Panc1 (cell line): ENCODE data around the gene ZMIZ2. TPM values are rescaled to one million over a fixed set of nuclear protein-coding genes. Genes with fewer than 3 reads are reported as not detected.

Experiments
- ATAC-seq: fragments of 200-7000 bp; cut with Tn5 transposase; 2 replicates; pipeline ENCODE4 v1.9.1; 2020; ENCODE audit warnings: mild to moderate bottlenecking, moderate library complexity
- BruUV-seq: library from RNA; stranded (reverse); fragments of 400-500 nt; replicated peaks from 2 replicates; lab custom pipeline; 2021; lab: Mats Ljungman, UMichigan
- CTCF ChIA-PET: fragments of 300-600 bp; sonication (Branson Sonifier 250); formaldehyde crosslinking; loops from one replicate; lab custom pipeline; 2022; ENCODE audit warnings: antibody characterized with exemption; lab: Charles Lee
- POLR2A ChIA-PET: fragments of 300-600 bp; sonication (Branson Sonifier 250); formaldehyde crosslinking; loops from one replicate; lab custom pipeline; 2022; ENCODE audit warnings: antibody characterized with exemption; lab: Charles Lee
- DNase-seq: peaks from one replicate; pipeline ENCODE4 v3.0.0-alpha.2; 2010; ENCODE audit warnings: low read depth, low spot score
- H3K27ac ChIP-seq: 2 replicates; pipeline ENCODE4 v1.5.1; 2011; ENCODE audit warnings: mild to moderate bottlenecking, low read length, inconsistent platforms
- H3K27me3 ChIP-seq: fragments of 200-500 bp; sonication (Bioruptor generic); 2 replicates; pipeline ENCODE4 v1.6.0; 2014; ENCODE audit warnings: low read length, inconsistent platforms; ENCODE audit not compliant: control insufficient read depth, insufficient read depth
- H3K36me3 ChIP-seq: fragments of 200-500 bp; sonication (Bioruptor generic); 2 replicates; pipeline ENCODE4 v1.5.1; 2014; ENCODE audit warnings: inconsistent platforms, mild to moderate bottlenecking, low read length, moderate library complexity; ENCODE audit not compliant: control insufficient read depth, insufficient read depth
- H3K4me1 ChIP-seq: 2 replicates; pipeline ENCODE4 v1.5.1; 2011; ENCODE audit warnings: inconsistent platforms, mild to moderate bottlenecking, low read length, moderate library complexity; ENCODE audit not compliant: control insufficient read depth, insufficient read depth
- H3K4me3 ChIP-seq, 2 experiments: 2 replicates each; pipeline ENCODE4 v1.5.1; 2011 to 2012; ENCODE audit warnings: low read depth in 2 of 2, low read length in 2 of 2, mild to moderate bottlenecking in 2 of 2, inconsistent platforms in 1 of 2, moderate library complexity in 1 of 2
- H3K9me3 ChIP-seq: fragments of 200-500 bp; sonication (Bioruptor generic); 2 replicates; pipeline ENCODE4 v1.5.1; 2014; ENCODE audit warnings: low read depth, mild to moderate bottlenecking, inconsistent platforms, low read length, moderate library complexity; ENCODE audit not compliant: control insufficient read depth, insufficient read depth
- CTCF ChIP-seq: fragments of 450-650 bp; IDR thresholded peaks from 2 replicates; pipeline ENCODE4 v1.5.1; 2017; ENCODE audit warnings: mild to moderate bottlenecking
- POLR2AphosphoS5 ChIP-seq: IDR thresholded peaks from 2 replicates; pipeline ENCODE4 v1.6.1; 2012; ENCODE audit warnings: mild to moderate bottlenecking, low read depth, low read length, moderate library complexity
- REST ChIP-seq, 2 experiments: IDR thresholded peaks; 2 replicates each; pipeline ENCODE4 v1.6.1; 2011 to 2012; ENCODE audit warnings: low read depth in 2 of 2, control low read depth in 1 of 2, low read length in 1 of 2, mild to moderate bottlenecking in 1 of 2, moderate library complexity in 1 of 2; ENCODE audit not compliant: insufficient read depth in 1 of 2
- SIN3A ChIP-seq: IDR thresholded peaks from 2 replicates; pipeline ENCODE4 v1.6.1; 2012; ENCODE audit warnings: low read depth, mild to moderate bottlenecking, low read length, moderate library complexity, borderline replicate concordance; ENCODE audit not compliant: insufficient read depth
- TCF7L2 ChIP-seq: IDR thresholded peaks from 2 replicates; pipeline ENCODE4 v1.6.1; 2011; ENCODE audit warnings: mild to moderate bottlenecking, low read depth, low read length, inconsistent platforms
- in situ Hi-C: cut with HindIII; loops from 2 replicates; pipeline ENCODE4 v1.10.0; 2016; ENCODE audit warnings: low sequenced_read_pairs, low pct_unique_long_range_greater_than_20kb
- intact Hi-C: fragments of 100-400 bp; cut with micrococcal nuclease; formaldehyde crosslinking; loops from one replicate; pipeline ENCODE4 v1.10.0; 2022; ENCODE audit not compliant: unreplicated experiment
- total RNA-seq: library from RNA; stranded (reverse); gene quantifications from one replicate; pipeline ENCODE4 v1.2.1, GENCODE V29; 2021; ENCODE audit not compliant: unreplicated experiment

Gene ZMIZ2
- total RNA-seq, 1 experiment from 2014 or later, result 137 TPM

GRCh38 chr7:44713680-44714335 is 34.8 kb upstream of the ZMIZ2 start:
- no peak overlapping the region for H3K4me3 ChIP-seq
- TF ChIP-seq POLR2AphosphoS5 (no peak), CTCF (no peak), TCF7L2 (no peak), REST (IDR thresholded peaks at IDR 0.05; ENCODE audit: insufficient read depth in 1 of 2, low read depth in 2 of 2, low read length in 1 of 2) (no peak), SIN3A (no peak)
- ChIA-PET POLR2A (no interaction called here), CTCF (no interaction called here)
- H3K36me3 ChIP-seq, result no peaks in the 10 kb centered on the region
- H3K9me3 ChIP-seq, result no peaks in the 10 kb centered on the region
- no peak overlapping the region for H3K27ac ChIP-seq
- peaks cover 32% of the 10 kb centered on the region for H3K4me1 ChIP-seq
- BruUV-seq, result no TSS peak
- in situ Hi-C loops (no loop called here), intact Hi-C loops (no loop called here)
- no peaks in the 10 kb centered on the region for H3K27me3 ChIP-seq
- DNase-seq, result no peak
- ATAC-seq, result no peak

- TF ChIP-seq REST (IDR thresholded peaks at IDR 0.05; ENCODE audit: insufficient read depth in 1 of 2, low read depth in 2 of 2, low read length in 1 of 2), result no peak
- TF ChIP-seq TCF7L2, result no peak
- TF ChIP-seq POLR2AphosphoS5, result no peak
- no peak for TF ChIP-seq SIN3A
- TF ChIP-seq CTCF, result no peak
- POLR2A ChIA-PET, result no interaction called here
- no peak overlapping the region for H3K27ac ChIP-seq
- no peaks in the 10 kb centered on the region for H3K36me3 ChIP-seq
- H3K9me3 ChIP-seq, result no peaks in the 10 kb centered on the region
- no peak for DNase-seq
- CTCF ChIA-PET, result no interaction called here
- no peaks in the 10 kb centered on the region for H3K27me3 ChIP-seq
- no TSS peak for BruUV-seq
- intact Hi-C loops, result no loop called here
- peaks cover 16% of the 10 kb centered on the region for H3K4me1 ChIP-seq
- no peak overlapping the region for H3K4me3 ChIP-seq
- ATAC-seq, result no peak
- in situ Hi-C loops, result no loop called here
Measured at GRCh38 chr7:44716205-44716604, 32.4 kb upstream of the ZMIZ2 start.
